NCI-H748 (cell line): ENCODE data around the gene ANKRD11.
"Not testable (repeated sequence)": the region's sequence is repeated elsewhere in the genome, so short reads cannot be mapped to it uniquely, and the experiment has no call there.

Source experiments
- DNase-seq: peaks from one replicate; lab custom pipeline; 2025; ENCODE audit not compliant: unreplicated experiment; lab: John Stamatoyannopoulos, UW

Gene ANKRD11

DNA sequence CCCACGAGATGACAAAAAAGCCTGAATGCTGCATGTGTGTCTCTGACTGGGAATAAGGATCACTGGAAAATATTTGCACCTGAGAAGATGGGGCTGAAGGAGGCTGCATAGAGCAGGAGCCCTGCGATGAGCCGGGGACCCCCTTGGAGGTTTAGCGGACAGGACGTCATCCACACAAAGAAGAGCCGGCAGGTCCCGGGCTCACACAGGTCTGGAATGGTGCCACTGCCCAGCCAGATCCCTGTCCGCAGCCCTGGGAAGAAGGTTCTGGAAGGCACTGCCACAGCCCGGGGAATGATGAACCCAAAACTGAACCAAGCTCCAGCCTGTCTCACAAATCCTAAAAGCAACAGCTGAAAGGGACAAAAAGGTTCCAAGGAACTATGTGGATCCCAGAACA lies 101.8 kb downstream of the ANKRD11 start:
- no peak for DNase-seq

DNA sequence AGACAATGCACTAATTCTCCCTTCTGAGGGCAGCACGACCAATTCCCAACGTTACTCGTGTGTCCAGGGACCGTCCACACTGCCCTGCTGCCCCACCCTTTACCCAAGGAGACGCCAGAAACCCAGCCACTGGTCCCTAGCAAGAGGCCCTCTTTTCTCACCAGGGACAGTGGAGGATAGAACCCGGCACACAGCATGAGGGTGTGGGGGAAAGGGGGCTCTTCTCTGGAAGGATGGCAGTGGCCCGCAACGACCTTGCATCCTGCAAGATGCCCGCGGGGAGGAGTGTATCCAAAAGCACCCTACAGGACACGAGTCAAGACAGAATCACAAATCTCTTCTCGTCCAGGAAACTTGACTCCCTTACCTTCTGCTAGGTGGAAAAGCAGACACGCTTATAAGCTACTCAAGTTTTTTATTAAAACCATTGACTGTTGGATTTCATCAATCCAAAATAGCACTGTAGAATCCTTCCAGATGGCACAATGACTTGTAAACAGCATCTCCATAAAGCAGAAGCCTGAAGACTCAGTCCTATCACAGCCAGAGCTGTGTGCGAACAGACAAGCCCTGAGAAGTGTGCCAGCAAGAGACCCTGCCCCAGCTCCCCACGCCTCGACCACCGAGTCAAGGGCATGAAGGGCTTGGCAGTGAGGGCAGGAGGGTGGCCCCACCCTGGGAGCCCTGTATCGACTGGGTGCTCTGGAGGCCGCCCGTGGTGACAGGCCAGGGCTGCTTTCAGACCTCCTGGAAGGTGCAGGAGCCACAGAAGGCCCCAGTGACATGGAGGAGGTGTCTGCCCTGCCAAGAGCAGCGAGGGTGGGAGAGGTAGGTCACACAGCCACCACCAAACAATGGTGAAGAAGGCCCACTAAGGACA lies 103.8 kb downstream of the ANKRD11 start:
- no peak for DNase-seq

DNA sequence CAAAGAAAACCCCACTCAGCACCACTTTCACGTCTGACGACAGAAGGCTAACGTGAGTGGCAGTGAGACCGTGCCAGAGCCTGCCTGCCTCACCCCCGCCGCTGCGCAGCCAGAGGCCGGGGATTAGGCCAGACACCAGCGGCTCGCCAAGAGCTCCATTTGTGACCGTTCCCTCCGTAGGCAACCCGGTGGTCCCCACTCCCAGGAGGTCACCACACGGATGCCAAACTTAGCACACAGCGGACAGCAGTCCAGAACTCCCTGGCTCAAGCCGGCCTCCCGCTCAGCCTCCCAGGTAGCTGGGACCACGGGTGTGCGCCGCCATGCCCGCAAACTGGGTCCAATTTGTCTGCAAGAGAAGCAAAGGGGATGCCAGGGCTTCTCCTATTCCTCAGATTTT lies 104.6 kb downstream of the ANKRD11 start:
- DNase-seq, result no peak

DNA sequence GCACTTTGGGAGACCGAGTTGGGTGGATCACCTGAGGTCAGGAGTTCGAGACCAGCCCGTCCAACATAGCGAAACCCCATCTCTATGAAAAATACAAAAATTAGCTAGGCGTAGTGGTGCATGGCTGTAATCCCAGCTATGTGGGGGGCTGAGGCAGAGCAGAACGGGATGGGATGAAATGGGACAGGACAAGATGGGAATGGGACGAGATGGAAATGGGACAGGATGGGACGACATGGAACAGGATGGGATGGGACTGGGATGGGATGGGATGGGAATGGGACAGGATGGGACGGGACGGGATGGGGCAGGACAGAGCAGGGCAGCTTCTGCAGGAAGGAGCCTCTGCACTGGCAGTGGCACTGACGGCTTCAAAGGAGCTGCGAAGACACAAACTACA lies 106.1 kb downstream of the ANKRD11 start:
- DNase-seq, result no peak

DNA sequence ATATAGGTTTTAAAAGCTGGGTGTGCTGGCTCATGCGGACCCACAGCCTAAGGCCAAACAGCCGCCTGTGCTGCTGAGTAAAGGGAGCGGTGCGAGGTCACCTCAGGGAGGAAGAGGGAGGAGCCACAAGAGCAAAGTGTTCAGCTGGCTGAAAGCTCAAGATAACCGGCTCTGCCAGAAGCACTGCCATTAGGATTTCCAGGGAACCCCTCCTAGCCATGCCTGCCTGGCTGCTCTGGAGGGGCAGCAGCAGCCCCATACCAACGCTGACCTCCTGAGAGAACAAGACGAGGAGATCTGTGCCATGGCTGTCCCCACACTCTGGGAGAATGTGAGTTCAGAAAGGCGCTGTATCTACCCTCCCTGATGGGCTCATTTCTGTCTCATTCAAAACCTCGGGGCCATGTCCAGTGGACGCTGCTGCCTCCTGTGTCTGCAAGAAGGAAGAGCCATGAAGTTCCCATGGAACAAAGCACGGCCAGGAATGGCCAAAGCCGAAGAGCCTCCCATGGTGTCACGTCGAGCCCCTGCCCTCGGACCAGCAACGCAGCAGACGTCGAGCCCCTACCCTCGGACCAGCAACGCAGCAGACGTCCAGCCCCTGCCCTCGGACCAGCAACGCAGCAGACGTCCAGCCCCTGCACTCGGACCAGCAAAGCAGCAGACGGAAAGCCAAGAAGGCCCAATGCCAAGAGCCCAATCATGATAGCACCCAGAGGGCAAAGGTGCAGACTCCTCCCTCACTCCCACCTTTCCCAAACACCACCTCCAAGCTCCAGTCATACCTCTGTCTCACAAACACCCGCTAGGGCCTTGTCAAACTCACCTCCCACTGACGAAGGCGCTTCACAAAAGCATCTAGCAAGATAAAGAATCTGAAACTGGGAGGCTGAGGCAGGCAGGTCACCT lies 107.0 kb downstream of the ANKRD11 start:
- peak; percentile 1 for DNase-seq

DNA sequence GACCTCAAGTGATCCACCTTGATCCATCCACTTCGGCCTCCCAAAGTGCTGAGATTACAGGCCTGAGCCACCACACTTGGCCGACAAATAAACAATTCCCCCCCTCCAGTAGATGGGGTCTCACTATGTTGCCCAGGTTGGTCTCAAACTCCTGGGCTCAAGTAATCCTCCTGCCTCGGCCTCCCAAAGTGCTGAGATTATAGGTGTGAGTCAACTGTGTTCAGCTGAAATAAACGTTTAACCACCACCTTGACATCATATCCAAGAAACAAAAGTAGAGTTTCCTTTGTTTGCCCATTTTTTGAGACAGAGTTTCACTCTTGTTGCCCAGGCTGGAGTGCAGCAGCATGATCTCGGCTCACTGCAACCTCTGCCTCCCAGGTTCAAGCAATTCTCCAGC lies 107.8 kb downstream of the ANKRD11 start:
- DNase-seq, result not testable (repeated sequence)

DNA sequence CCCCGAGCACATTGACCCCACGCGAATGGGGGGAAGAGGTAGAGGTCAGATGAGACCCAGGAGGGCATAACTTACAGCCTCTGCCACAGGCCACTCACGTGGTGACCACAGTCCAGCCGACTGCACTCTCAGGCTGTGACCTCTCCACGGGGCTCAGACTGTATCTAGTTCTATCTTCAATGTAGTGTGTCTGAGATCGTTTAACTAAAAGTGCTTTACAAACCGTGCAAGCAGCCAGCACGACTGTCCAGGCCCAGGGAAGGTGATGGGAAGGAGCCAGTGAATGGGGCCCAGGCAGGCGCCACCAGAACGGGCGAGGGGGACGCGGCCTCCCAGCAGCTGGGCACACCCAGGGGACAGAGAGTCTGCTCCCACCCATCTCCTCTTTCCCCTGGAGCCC lies 108.6 kb downstream of the ANKRD11 start:
- DNase-seq, result no peak

DNA sequence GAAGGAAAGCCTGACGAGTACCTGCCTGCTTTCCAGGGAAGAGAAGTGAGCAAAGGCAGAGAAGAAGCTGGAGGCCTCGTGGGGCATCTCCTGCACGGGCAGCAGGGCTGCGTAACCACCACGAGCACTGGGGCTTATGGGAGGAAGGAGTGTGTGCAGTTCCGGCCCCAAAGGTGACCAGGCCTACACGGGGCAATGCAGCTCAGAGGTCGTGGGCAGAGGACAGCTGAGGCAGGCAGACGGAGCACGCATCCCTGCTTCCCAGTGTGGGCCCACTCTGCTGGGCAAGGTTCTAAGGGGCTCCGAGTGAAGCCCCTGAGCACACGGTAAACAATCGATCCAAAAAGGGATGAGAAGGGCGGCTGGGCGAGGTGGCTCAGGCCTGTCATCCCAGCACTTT lies 109.7 kb downstream of the ANKRD11 start:
- DNase-seq, result no peak

DNA sequence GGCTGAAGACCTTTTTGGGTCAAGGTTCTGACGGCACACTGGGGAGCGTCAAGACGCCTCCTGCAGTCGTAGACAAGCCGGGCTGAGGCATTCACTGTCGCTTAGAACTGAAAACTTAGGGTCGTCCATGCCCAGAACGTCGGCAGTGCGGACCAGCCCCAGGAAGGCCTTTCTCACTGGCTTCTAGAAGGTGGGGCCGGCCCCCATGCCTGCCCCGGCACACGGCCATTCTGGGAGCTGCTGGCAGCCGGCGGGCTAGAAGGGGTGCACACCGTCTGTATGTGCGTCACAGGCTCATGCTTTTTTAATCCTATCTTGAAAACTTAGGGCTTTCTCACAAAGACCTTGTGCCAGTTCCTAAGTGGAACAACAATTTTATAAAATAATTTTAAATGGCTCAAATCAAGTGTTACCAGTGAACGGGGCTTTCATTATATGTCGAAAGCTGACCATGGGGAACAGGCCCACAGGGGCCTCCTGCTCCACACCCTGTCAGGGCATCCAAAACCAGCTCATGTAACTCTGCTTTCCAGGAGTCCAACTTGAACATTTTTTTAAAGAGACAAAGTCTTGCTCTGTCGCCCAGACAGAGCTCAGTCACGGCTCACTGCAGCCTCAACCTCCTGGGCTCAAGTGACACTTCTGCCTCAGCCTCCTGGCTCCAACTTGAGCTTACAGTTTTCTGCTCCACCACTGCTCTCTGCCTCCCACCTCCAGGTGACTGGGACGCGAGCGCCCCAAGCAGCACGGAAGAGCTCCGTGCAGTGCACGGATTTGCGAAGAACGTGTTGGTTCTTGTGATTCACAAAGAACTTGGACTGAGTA lies 111.2 kb downstream of the ANKRD11 start:
- no peak for DNase-seq

DNA sequence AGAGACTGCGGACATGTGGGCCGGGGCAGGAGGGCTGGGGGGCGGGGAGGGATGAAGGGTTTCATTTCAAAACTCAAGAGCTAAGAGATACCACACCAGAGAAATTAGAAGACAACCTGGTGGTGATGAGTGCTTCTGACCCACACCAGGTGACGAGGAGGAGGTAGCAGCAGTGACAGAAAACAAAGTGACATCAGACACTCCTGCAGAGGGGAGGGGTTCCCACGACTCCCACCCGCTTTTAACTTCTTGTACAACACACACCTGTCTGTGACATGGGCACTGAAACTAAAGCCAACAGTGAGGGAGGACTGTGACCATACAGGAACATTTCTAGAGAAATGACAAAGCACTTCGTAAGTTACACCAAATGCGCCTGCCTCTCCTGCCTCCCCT lies 112.9 kb downstream of the ANKRD11 start:
- no peak for DNase-seq

DNA sequence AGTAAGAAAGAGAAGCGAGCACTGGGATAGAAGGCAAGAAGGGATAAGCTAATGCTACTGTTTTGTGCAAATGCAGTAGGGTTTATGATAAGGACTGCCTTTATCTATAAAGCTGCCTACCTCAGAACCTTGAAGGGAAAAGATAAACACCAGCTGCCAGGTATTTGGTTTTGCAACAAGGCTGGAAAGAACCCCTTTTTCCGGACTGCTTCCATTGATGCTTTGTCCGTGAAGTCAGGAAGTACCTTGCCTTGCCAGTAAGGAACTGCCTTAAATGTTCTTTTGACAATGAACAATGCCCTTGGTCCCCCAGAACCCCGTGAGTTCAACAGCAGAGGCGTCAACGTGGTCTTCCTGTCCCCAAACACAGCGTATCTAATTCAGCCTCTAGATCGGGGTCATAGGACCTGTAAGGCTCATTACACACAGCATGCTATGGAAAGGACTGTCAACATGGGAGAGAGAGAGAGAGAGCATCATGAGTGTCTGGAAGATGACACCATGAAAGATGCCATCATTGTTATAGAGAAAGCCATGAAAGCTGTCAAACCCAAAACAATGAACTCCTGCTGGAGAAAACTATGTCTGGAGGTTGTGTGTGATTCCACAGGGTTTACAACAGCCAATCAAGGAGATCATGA lies 113.4 kb downstream of the ANKRD11 start:
- no peak for DNase-seq

DNA sequence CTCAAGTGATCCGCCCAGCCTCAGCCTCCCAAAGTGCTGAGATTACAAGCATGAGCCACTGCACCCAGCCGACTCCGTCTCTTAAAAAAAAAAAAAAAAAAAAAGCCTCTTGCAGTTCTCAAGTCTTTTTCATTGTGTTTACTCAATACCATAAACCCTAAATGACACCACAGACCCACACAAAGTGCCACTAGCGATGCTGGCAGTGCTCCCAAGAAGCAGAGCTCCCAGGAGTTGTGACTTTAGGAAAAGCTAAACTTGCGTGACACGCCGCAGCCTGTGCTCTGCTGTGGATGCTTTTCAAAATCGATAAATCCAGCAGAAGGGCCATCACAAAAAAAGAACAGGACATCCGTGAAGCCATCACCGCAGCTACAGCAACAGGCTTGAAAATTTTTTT lies 114.7 kb downstream of the ANKRD11 start:
- DNase-seq, result no peak

DNA sequence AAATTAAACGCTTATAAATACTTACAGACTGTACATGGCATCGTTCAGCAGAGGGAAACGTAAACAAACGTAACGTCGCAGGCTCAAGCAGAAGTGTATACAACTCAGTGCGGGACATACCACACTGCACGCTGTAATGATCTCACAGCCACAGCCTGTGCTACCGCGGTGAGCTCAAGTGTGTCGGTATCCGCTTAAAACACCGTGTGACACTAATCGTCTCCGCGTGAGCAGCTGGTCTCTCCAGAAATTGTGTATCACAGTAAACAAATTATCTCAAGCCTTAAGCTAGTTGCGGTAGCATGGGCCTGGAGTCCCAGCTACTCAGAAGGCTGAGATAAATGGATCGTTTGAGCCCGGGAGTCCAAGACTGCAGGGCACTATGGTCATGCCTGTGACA lies 115.3 kb downstream of the ANKRD11 start:
- peak; percentile 58 for DNase-seq

DNA sequence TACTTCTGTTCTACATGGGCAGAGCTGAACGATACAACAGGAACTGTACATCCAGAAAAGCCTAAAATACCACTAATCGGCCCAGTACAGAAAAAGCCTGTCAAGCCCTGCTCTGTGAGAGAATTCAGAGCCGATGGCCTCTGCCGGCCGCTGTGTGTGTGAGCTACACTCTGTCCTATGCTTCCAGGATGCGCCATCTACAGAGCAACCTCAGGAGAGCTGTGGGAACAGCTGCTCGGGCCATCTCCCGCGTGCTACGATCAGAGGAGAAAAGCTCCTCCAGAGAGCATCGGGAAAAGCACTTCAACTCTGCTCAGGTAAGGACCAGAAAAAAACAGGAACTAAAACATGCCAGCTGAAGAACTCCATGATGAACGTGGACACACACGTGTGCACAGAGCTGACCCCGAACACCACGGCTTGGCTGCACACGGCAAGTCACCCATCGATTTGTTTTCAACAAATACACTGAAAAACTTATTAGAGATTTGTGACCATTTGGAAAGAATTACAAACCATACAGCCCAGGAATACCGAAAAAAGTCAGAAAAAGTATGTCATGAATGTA lies 115.9 kb downstream of the ANKRD11 start:
- no peak for DNase-seq

DNA sequence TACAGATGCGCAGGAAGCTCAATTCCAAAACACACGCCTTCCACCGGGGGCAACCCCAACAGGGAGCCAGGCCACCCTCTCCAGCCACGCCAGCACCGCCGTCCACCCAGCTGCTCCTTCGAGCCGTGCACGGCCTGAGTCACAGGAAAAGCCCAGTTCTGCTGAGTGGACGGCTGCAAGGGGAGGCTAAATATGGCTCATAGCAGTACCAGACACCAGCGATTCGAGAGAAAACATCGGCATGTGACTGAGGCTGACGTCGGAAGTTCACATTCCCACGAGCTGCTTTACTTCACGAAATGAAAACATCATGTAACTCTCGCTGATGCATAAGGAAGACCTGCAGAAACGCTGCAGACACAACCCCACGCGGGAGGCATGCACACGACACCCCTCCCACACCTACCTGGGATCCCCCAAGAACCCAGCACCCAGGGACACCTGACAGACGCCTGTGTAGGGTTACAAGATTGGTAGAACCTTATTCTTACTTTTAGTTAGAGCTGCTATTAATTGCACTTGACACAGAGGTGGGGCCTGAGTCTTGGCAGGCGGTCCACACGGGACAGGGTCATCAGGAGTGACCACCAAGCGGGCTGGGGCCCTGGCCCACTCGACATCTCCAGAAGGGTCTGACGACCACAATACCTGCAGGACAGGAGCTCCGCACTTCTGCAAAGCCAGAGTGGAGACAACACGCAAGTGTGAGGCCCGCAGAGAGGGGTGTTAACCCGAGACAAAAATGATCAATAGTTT lies 116.8 kb downstream of the ANKRD11 start:
- no peak for DNase-seq

DNA sequence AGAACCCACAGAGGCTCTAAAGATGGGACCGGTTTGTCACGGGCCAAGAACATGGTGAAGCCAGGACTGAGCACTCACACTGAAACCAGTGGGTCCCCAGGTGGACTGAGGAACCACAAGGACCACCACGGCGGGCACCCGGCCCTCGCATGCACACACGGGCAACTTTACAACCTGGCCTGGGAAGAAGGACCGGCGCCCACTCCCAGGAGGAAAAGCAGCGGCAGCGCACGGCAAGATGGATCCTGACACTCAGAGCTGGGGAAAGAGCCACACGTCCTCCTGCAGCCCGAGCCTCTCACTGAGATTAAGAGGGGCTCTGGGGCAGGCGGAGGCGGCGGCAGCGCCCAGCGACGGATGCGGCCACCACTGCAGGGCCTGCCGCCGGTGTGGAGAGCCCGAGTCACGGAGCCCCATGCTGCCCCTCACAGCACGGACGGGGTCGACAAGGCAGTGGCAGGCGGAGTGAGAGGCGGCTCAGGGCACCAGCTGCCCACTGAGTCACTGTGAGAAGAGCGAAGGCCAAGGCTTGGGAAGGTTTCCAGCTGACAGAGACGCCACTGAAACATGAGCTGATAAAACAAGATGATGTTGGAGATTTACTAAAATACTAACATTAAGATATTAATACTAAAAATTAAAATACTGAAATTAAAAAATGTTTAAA lies 118.3 kb downstream of the ANKRD11 start:
- DNase-seq, result no peak

DNA sequence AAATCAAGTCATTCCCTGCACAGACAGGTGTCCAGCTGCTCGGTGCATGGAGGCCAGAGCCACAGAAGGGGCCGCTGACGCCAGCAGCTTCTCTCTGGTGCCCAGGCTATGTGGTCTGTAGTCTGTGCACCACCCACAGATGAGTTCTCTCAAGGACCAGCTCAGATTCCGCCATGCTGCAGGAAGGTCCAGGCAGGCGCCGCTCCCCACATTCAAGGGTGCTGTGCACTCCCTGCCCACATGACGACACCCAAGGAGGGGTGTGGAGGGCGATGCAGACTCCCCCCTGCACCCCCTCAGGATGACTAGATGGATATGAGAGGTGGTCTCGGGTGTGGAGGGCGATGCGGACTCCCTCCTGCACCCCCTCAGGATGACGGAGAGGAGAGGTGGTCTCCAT lies 119.0 kb downstream of the ANKRD11 start:
- no peak for DNase-seq

DNA sequence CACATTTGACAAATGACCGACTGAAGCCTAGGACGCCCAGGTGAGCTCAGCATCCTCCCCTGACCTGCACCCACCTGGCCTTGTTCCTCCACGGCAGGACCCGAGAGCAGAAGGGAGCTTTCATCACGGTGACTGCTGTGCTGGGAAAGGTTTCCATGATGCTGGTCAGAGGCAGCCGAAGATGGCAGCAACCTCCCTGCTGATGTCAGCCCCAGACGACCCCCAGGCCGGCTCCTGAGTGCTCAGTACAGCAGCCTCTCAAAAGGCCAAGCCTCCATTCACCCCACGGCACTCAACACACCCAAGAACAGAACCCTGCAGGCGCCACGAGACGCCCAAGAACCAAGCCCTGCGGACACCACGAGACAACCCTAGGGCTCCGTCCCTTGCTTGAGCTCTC lies 119.8 kb downstream of the ANKRD11 start:
- no peak for DNase-seq

DNA sequence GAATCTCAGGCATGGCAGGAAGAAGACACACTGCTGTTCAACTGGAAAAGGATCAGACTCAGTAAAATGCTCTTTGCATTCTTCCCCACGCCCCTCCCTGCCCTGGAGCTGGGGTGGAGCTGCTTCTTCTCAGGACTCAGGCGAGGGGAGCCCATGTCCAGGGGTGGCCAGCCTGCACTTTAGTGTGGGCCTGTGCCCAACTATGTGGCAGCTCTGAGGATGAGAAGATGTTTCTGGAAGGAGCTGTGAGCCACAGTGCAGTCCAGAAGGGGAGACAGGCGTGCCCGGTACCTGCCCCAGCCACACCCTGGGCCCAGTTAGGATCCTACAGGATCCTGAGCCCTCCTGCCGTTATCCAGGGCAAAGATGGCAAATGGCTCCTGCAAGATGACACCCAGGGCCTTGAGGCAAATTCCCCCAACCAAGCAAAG lies 120.3 kb downstream of the ANKRD11 start:
- no peak for DNase-seq
